ENCODE data around the gene KRTAP12-2. TPM values are rescaled to one million over a fixed set of nuclear protein-coding genes. Genes with fewer than 3 reads are reported as not detected.

KRTAP12-2 gene
- total RNA-seq, 1 experiment from 2014 or later, result not detected

DNA sequence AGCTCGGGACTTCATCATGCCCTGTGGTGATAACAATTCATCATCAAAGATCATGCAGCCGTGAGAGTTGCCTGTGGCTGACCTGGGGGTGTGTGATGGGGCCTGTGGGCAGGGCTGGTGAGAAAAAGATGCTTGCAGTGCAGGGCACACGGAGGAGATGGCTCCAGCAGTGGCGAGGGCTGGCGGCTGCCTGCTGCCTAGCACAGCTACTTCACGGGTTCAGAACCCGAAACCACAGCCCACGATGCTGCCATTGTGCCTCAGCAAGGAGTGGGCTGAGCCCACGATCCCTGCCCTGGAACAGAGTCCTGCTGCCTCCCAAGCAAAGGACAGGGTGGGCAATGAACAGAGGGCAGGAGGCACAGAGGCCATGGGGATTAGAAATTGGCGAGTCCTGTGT is 40.5 kb downstream of the KRTAP12-2 start:
- DNase-seq (ENCODE audit: low spot score) (no peak), ATAC-seq (no peak)
- POLR2A ChIA-PET, result no interaction called here

GRCh38 chr21:44625756-44626155 is 41.0 kb downstream of the KRTAP12-2 start:
- H3K9me3 Mint-ChIP-seq, result peaks cover 47% of the 10 kb centered on the region
- peaks cover 5% of the 10 kb centered on the region; the same call in 1 of the 2 replicates for H3K27me3 Mint-ChIP-seq (ENCODE audit: low read depth)
- DNase-seq (ENCODE audit: low spot score) (no peak), ATAC-seq (no peak)
- ChIA-PET CTCF (interaction anchor here (1.2 kb wide), 1 partner anchor 115 kb away, joined by 3 read pairs; no protein-coding TSS in a partner anchor), POLR2A (no interaction called here)
- H3K27ac Mint-ChIP-seq, result no peak overlapping the region
- TF ChIP-seq ZNF281 (CRISPR knock-in tag; IDR thresholded peaks at IDR 0.05) (no peak), ETV6 (CRISPR knock-in tag; IDR thresholded peaks at IDR 0.05) (no peak), FOXK1 (CRISPR knock-in tag; IDR thresholded peaks at IDR 0.05) (no peak), HMGA2 (CRISPR knock-in tag; IDR thresholded peaks at IDR 0.05) (no peak), NFATC4 (CRISPR knock-in tag; IDR thresholded peaks at IDR 0.05) (no peak), TP53 (CRISPR knock-in tag; IDR thresholded peaks at IDR 0.05) (no peak), RELA (CRISPR knock-in tag; IDR thresholded peaks at IDR 0.05; ENCODE audit: borderline replicate concordance) (no peak), ZMAT4 (CRISPR knock-in tag; IDR thresholded peaks at IDR 0.05) (no peak), ESRRA (CRISPR knock-in tag; IDR thresholded peaks at IDR 0.05; ENCODE audit: borderline replicate concordance) (no peak), ELF4 (CRISPR knock-in tag; IDR thresholded peaks at IDR 0.05; ENCODE audit: low read depth) (no peak), ZNF423 (CRISPR knock-in tag; IDR thresholded peaks at IDR 0.05) (no peak), GABPB1 (CRISPR knock-in tag; IDR thresholded peaks at IDR 0.05) (no peak), NR2C2 (CRISPR knock-in tag; IDR thresholded peaks at IDR 0.05) (no peak), NFE2L1 (CRISPR knock-in tag; IDR thresholded peaks at IDR 0.05) (no peak)
- TF ChIP-seq, protein P1, sequence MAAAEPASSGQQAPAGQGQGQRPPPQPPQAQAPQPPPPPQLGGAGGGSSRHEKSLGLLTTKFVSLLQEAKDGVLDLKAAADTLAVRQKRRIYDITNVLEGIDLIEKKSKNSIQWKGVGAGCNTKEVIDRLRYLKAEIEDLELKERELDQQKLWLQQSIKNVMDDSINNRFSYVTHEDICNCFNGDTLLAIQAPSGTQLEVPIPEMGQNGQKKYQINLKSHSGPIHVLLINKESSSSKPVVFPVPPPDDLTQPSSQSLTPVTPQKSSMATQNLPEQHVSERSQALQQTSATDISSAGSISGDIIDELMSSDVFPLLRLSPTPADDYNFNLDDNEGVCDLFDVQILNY (CRISPR knock-in tag; IDR thresholded peaks at IDR 0.05), result no peak
- peaks cover 31% of the 10 kb centered on the region for H3K36me3 Mint-ChIP-seq
- H3K4me3 Mint-ChIP-seq, result no peak overlapping the region
- H3K4me1 Mint-ChIP-seq, result no peaks in the 10 kb centered on the region

More for the DNA sequence above, 40.5 kb downstream of the KRTAP12-2 start:
- peaks cover 50% of the 10 kb centered on the region for H3K9me3 Mint-ChIP-seq
- no peak overlapping the region; the same call in 1 of the 2 replicates for H3K27ac Mint-ChIP-seq
- peaks cover 5% of the 10 kb centered on the region; the same call in 1 of the 2 replicates for H3K27me3 Mint-ChIP-seq (ENCODE audit: low read depth)
- peaks cover 3% of the 10 kb centered on the region; the same call in 1 of the 2 replicates for H3K4me1 Mint-ChIP-seq
- H3K36me3 Mint-ChIP-seq, result peaks cover 34% of the 10 kb centered on the region
- TF ChIP-seq MYBL2 (CRISPR knock-in tag; IDR thresholded peaks at IDR 0.05) (no peak), ZNF232 (CRISPR knock-in tag; IDR thresholded peaks at IDR 0.05) (no peak), TP53 (CRISPR knock-in tag; IDR thresholded peaks at IDR 0.05) (no peak), HMGA2 (CRISPR knock-in tag; IDR thresholded peaks at IDR 0.05) (no peak), ZNF671 (CRISPR knock-in tag; IDR thresholded peaks at IDR 0.05) (no peak), SOX15 (CRISPR knock-in tag; IDR thresholded peaks at IDR 0.05) (no peak), ZNF425 (CRISPR knock-in tag; conservative IDR thresholded peaks at IDR 0.05) (no peak), ZNF263 (CRISPR knock-in tag; IDR thresholded peaks at IDR 0.05; ENCODE audit: low read depth) (no peak)
- no peak overlapping the region for H3K4me3 Mint-ChIP-seq
- CTCF ChIA-PET, result interaction anchor here (0.8 to 1.2 kb wide), 2 partner anchors 8 to 116 kb away, joined by 3 to 5 read pairs; no protein-coding TSS in a partner anchor
